Testis (tissue), 2 donors: ENCODE data around the gene GLRA1.

Source experiments
- CTCF ChIP-seq, 3 experiments: fragments of 450-650 bp in 2 of 3; fragments of 200-600 bp in 1 of 3; sonication (generic) in 1 of 3; IDR thresholded peaks; one replicate each; pipeline ENCODE4 v1.5.1; 2016 to 2019; ENCODE audit warnings: antibody characterized with exemption in 3 of 3, mild to moderate bottlenecking in 2 of 3, moderate library complexity in 1 of 3
- POLR2A ChIP-seq: fragments of 450-650 bp; IDR thresholded peaks from one replicate; pipeline ENCODE4 v1.6.1; 2017; ENCODE audit warnings: antibody characterized with exemption, mild to moderate bottlenecking, moderate library complexity

- TF ChIP-seq CTCF (IDR thresholded peaks at IDR 0.05): no peak
- TF ChIP-seq POLR2A: no peak
Observed at GRCh38 chr5:151917904-151918303, 6.7 kb downstream of the GLRA1 start.
